Gastroesophageal sphincter (tissue), 3 donors: ENCODE results near the gene PYGM.

Experiments
- CTCF ChIP-seq, 4 experiments: fragments of 200-600 bp in 2 of 4; fragments of 450-650 bp in 2 of 4; sonication (generic) in 1 of 4; IDR thresholded peaks; one replicate each; pipeline ENCODE4 v1.5.1; 2017 to 2019; ENCODE audit warnings: antibody characterized with exemption in 4 of 4, mild to moderate bottlenecking in 2 of 4, moderate library complexity in 2 of 4
- POLR2A ChIP-seq, 2 donors: fragments of 450-650 bp; IDR thresholded peaks; one replicate each; pipeline ENCODE4 v1.6.1; 2017; ENCODE audit warnings: antibody characterized with exemption in 2 of 2, mild to moderate bottlenecking in 2 of 2, moderate library complexity in 1 of 2
- POLR2AphosphoS5 ChIP-seq: sonication (generic); formaldehyde crosslinking; IDR thresholded peaks from one replicate; pipeline ENCODE4 v1.6.1; 2017; ENCODE audit warnings: antibody characterized with exemption

- TF ChIP-seq CTCF (IDR thresholded peaks at IDR 0.05) (no peak), POLR2AphosphoS5 (no peak), POLR2A (IDR thresholded peaks at IDR 0.05) (no peak)
Measured at GRCh38 chr11:64803846-64804345, 44.1 kb upstream of the PYGM start.
